PC-3 (cell line): Measurements from ENCODE around the gene YES1. TPM values are rescaled to one million over a fixed set of nuclear protein-coding genes. Genes with fewer than 3 reads are reported as not detected.

Experiments
- ATAC-seq: fragments of 200-7000 bp; cut with Tn5 transposase; 2 replicates; pipeline ENCODE4 v1.9.1; 2020; ENCODE audit warnings: mild to moderate bottlenecking, moderate library complexity
- BruUV-seq: library from RNA; stranded (reverse); fragments of 400-500 nt; replicated peaks from 2 replicates; lab custom pipeline; 2021; lab: Mats Ljungman, UMichigan
- CTCF ChIA-PET: fragments of 300-600 bp; sonication (Branson Sonifier 250); formaldehyde crosslinking; loops from one replicate; lab custom pipeline; 2022; ENCODE audit warnings: antibody characterized with exemption; lab: Charles Lee
- POLR2A ChIA-PET: fragments of 300-600 bp; sonication (Branson Sonifier 250); formaldehyde crosslinking; loops from one replicate; lab custom pipeline; 2022; ENCODE audit warnings: antibody characterized with exemption; ENCODE audit not compliant: unreplicated experiment; lab: Charles Lee
- DNase-seq: peaks from one replicate; pipeline ENCODE4 v3.0.0-alpha.2; 2015
- H2AFZ ChIP-seq: fragments of 300-600 bp; sonication (generic); 2 replicates; pipeline ENCODE4 v1.6.0; 2016; ENCODE audit warnings: antibody characterized with exemption, low read length
- H3F3A ChIP-seq: fragments of 300-600 bp; sonication (generic); one replicate; pipeline ENCODE4 v1.6.0; 2017; ENCODE audit warnings: antibody characterized with exemption, low read length, control low read depth, mild to moderate bottlenecking; ENCODE audit not compliant: unreplicated experiment
- H3K27ac ChIP-seq: fragments of 300-600 bp; sonication (generic); 2 replicates; pipeline ENCODE4 v1.5.1; 2016; ENCODE audit warnings: mild to moderate bottlenecking, low read length
- H3K27me3 ChIP-seq: fragments of 300-600 bp; sonication (generic); 2 replicates; pipeline ENCODE4 v1.6.1; 2016; ENCODE audit warnings: low read length, mixed read lengths
- H3K36me3 ChIP-seq: fragments of 300-600 bp; sonication (generic); 2 replicates; pipeline ENCODE4 v1.6.1; 2016; ENCODE audit warnings: low read depth, mixed run types, low read length, mixed read lengths
- H3K4me1 ChIP-seq: fragments of 300-600 bp; sonication (generic); 2 replicates; pipeline ENCODE4 v1.5.1; 2016; ENCODE audit warnings: low read length; ENCODE audit not compliant: insufficient read depth
- H3K4me2 ChIP-seq: fragments of 300-600 bp; sonication (generic); 2 replicates; pipeline ENCODE4 v1.6.0; 2016; ENCODE audit warnings: low read length
- H3K4me3 ChIP-seq: fragments of 300-600 bp; sonication (generic); 2 replicates; pipeline ENCODE4 v1.5.1; 2016; ENCODE audit warnings: mild to moderate bottlenecking, low read length, mixed read lengths
- H3K79me2 ChIP-seq: fragments of 300-600 bp; sonication (generic); 2 replicates; pipeline ENCODE4 v1.6.1; 2017; ENCODE audit warnings: low read length, mixed read lengths
- H3K9ac ChIP-seq: fragments of 300-600 bp; sonication (generic); 2 replicates; pipeline ENCODE4 v1.6.0; 2016; ENCODE audit warnings: mild to moderate bottlenecking, low read length
- H3K9me2 ChIP-seq: fragments of 300-600 bp; sonication (generic); replicated peaks from 2 replicates; pipeline ENCODE4 v1.6.1; 2016; ENCODE audit warnings: mixed run types, low read length, mixed read lengths
- H3K9me3 ChIP-seq: fragments of 300-600 bp; sonication (generic); 2 replicates; pipeline ENCODE4 v1.6.1; 2016; ENCODE audit warnings: low read length, mixed read lengths
- H4K20me1 ChIP-seq: fragments of 300-600 bp; sonication (generic); 2 replicates; pipeline ENCODE4 v1.6.1; 2016; ENCODE audit warnings: low read length, mixed read lengths
- EZH2 ChIP-seq: fragments of 300-600 bp; sonication (generic); IDR thresholded peaks from one replicate; pipeline ENCODE4 v1.6.1; 2017; ENCODE audit warnings: antibody characterized with exemption, mild to moderate bottlenecking, low read length; ENCODE audit not compliant: unreplicated experiment
- EZH2phosphoT487 ChIP-seq: fragments of 300-600 bp; sonication (generic); IDR thresholded peaks from 2 replicates; pipeline ENCODE4 v1.6.1; 2018; ENCODE audit warnings: mild to moderate bottlenecking, antibody characterized with exemption, low read length, borderline replicate concordance
- intact Hi-C: fragments of 100-400 bp; cut with micrococcal nuclease; formaldehyde crosslinking; loops from 2 replicates; pipeline ENCODE4 v1.9.0; 2023
- total RNA-seq: library from RNA; depleted of rRNA; stranded (reverse); fragments of >200 nt; gene quantifications from 2 replicates; pipeline ENCODE4 v1.2.3, GENCODE V29; 2014
- TF ChIP-seq, protein P1 (sequence below): fragments of 300-600 bp; sonication (generic); conservative IDR thresholded peaks from 2 replicates; pipeline ENCODE4 v1.5.1; 2017; ENCODE audit warnings: antibody characterized with exemption, low read depth, mild to moderate bottlenecking, low read length

Gene YES1
- total RNA-seq, 1 experiment from 2014 or later: 73.5 TPM

GRCh38 chr18:706405-706804 is 105.6 kb downstream of the YES1 start:
- H3K9ac ChIP-seq: no peak overlapping the region
- H3K79me2 ChIP-seq: peaks cover 40% of the 10 kb centered on the region
- peaks cover 35% of the 10 kb centered on the region for H3K4me1 ChIP-seq
- peaks cover 10% of the 10 kb centered on the region for H3F3A ChIP-seq
- BruUV-seq: no TSS peak
- H3K4me3 ChIP-seq: no peak overlapping the region
- no peak overlapping the region for H3K27ac ChIP-seq
- H3K27me3 ChIP-seq: no peaks in the 10 kb centered on the region
- no peaks in the 10 kb centered on the region; the same call in 1 of the 2 replicates for H4K20me1 ChIP-seq
- no peak for ATAC-seq
- peaks cover 8% of the 10 kb centered on the region for H3K36me3 ChIP-seq
- H2AFZ ChIP-seq: no peak overlapping the region
- H3K4me2 ChIP-seq: no peak overlapping the region
- no peaks in the 10 kb centered on the region for H3K9me2 ChIP-seq
- H3K9me3 ChIP-seq: no peaks in the 10 kb centered on the region
- ChIA-PET CTCF (no interaction called here), POLR2A (no interaction called here)
- intact Hi-C loops: loop anchor here (10.0 kb wide), 1 partner anchor 52 kb away; the partner anchor contains the start of gene TYMS
- TF ChIP-seq, protein P1, sequence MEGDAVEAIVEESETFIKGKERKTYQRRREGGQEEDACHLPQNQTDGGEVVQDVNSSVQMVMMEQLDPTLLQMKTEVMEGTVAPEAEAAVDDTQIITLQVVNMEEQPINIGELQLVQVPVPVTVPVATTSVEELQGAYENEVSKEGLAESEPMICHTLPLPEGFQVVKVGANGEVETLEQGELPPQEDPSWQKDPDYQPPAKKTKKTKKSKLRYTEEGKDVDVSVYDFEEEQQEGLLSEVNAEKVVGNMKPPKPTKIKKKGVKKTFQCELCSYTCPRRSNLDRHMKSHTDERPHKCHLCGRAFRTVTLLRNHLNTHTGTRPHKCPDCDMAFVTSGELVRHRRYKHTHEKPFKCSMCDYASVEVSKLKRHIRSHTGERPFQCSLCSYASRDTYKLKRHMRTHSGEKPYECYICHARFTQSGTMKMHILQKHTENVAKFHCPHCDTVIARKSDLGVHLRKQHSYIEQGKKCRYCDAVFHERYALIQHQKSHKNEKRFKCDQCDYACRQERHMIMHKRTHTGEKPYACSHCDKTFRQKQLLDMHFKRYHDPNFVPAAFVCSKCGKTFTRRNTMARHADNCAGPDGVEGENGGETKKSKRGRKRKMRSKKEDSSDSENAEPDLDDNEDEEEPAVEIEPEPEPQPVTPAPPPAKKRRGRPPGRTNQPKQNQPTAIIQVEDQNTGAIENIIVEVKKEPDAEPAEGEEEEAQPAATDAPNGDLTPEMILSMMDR: no peak
- no peak for TF ChIP-seq EZH2phosphoT487
- no peak for TF ChIP-seq EZH2
- DNase-seq: no peak

- ChIA-PET CTCF (interaction anchor here (0.6 to 2.1 kb wide), 6 partner anchors 9 to 129 kb away, joined by 3 to 13 read pairs (median 4); partner anchors contain the start of gene ENOSF1), POLR2A (interaction anchor here (0.5 to 1.0 kb wide), 4 partner anchors 9 to 79 kb away, joined by 3 to 9 read pairs (median 4); no protein-coding TSS in a partner anchor)
- no TSS peak for BruUV-seq
- Histone ChIP-seq H3F3A (peaks cover 10% of the 10 kb centered on the region), H3K4me2 (peak overlapping the region; percentile 82), H3K4me3 (peak overlapping the region; percentile 53), H3K27ac (peak overlapping the region; percentile 99), H3K9ac (peak overlapping the region; percentile 86), H3K9me3 (no peaks in the 10 kb centered on the region), H2AFZ (no peak overlapping the region), H3K79me2 (peaks cover 20% of the 10 kb centered on the region), H3K27me3 (no peaks in the 10 kb centered on the region), H3K9me2 (no peaks in the 10 kb centered on the region), H3K4me1 (peaks cover 42% of the 10 kb centered on the region), H3K36me3 (peaks cover 13% of the 10 kb centered on the region), H4K20me1 (no peaks in the 10 kb centered on the region; the same call in 1 of the 2 replicates)
- TF ChIP-seq EZH2: no peak
- TF ChIP-seq EZH2phosphoT487: no peak
- TF ChIP-seq, protein P1: no peak
- DNase-seq: peak; percentile 92
- intact Hi-C loops: loop anchor here (1.0 to 10.0 kb wide), 3 partner anchors 8 to 49 kb away; partner anchors contain the start of gene TYMS
- peak; percentile 93 for ATAC-seq
These were observed 108.7 kb downstream of the YES1 start for GRCh38 chr18:703213-703967.

- Histone ChIP-seq H3K79me2 (peaks cover 14% of the 10 kb centered on the region; the same call in 1 of the 2 replicates), H3K4me1 (peaks cover 18% of the 10 kb centered on the region), H3K27ac (no peak overlapping the region), H3K9me3 (no peaks in the 10 kb centered on the region), H3K4me2 (no peak overlapping the region), H3F3A (no peaks in the 10 kb centered on the region), H3K27me3 (no peaks in the 10 kb centered on the region), H4K20me1 (no peaks in the 10 kb centered on the region), H3K9ac (no peak overlapping the region), H3K4me3 (no peak overlapping the region), H2AFZ (no peak overlapping the region), H3K9me2 (no peaks in the 10 kb centered on the region), H3K36me3 (peaks cover 22% of the 10 kb centered on the region; the same call in 1 of the 2 replicates)
- TF ChIP-seq EZH2 (no peak), EZH2phosphoT487 (no peak)
- ChIA-PET CTCF (no interaction called here), POLR2A (interaction anchor here (0.6 kb wide), 1 partner anchor 842 kb away, joined by 4 read pairs; no protein-coding TSS in a partner anchor)
- no peak for ATAC-seq
- no peak for DNase-seq
- BruUV-seq: no TSS peak
- intact Hi-C loops: no loop called here
These were observed 114.2 kb downstream of the YES1 start for GRCh38 chr18:697800-698199.
